Right lobe of liver (tissue), 6 donors: ENCODE data around the gene DBH. TPM values are rescaled to one million over a fixed set of nuclear protein-coding genes. Genes with fewer than 3 reads are reported as not detected.

Experiments used
- ATAC-seq, 4 donors: fragments of 200-7000 bp; cut with Tn5 transposase; one replicate each; pipeline ENCODE4 v1.9.1; 2020; ENCODE audit warnings: mild to moderate bottlenecking in 4 of 4, moderate library complexity in 4 of 4
- DNase-seq, 3 donors: peaks; one replicate each; pipeline ENCODE4 v3.0.0-alpha.2; 2020
- H3K27ac ChIP-seq, 3 donors: fragments of 200-600 bp; one replicate each; pipeline ENCODE4 v1.8.0; 2022
- H3K27me3 ChIP-seq, 2 donors: fragments of 200-600 bp; one replicate each; pipeline ENCODE4 v1.8.0; 2022
- H3K36me3 ChIP-seq, 4 donors: fragments of 200-600 bp; sonication (generic) in 1 of 4; one replicate each; pipeline versions ENCODE4 v1.5.1 to v1.8.0; 2017 to 2022; ENCODE audit warnings: control low read depth in 1 of 4
- H3K4me1 ChIP-seq, 4 donors: fragments of 200-600 bp; sonication (generic) in 1 of 4; one replicate each; pipeline versions ENCODE4 v1.5.1 to v1.8.0; 2017 to 2022; ENCODE audit warnings: control low read depth in 1 of 4
- H3K4me3 ChIP-seq, 3 donors: fragments of 200-600 bp; one replicate each; pipeline ENCODE4 v1.8.0; 2022
- H3K9me3 ChIP-seq, 4 donors: fragments of 200-600 bp; sonication (generic) in 1 of 4; one replicate each; pipeline versions ENCODE4 v1.5.1 to v1.8.0; 2017 to 2022; ENCODE audit warnings: control low read depth in 1 of 4
- CTCF ChIP-seq, 4 donors: fragments of 200-600 bp in 3 of 4; fragments of 450-650 bp in 1 of 4; IDR thresholded peaks; one replicate each; pipeline versions ENCODE4 v1.5.1 to v1.8.0; 2016 to 2022; ENCODE audit warnings: antibody characterized with exemption in 4 of 4, mild to moderate bottlenecking in 2 of 4
- POLR2A ChIP-seq: fragments of 450-650 bp; IDR thresholded peaks from one replicate; pipeline ENCODE4 v1.6.1; 2017; ENCODE audit warnings: antibody characterized with exemption, mild to moderate bottlenecking
- WGBS: methylation state at CpG from one replicate; pipeline ENCODE4 v1.1.6; 2018; ENCODE audit warnings: low coverage, low lambda C conversion rate; ENCODE audit not compliant: insufficient coverage; ENCODE audit errors: missing lambda C conversion rate; 5-methylcytosine and 5-hydroxymethylcytosine counted together
- intact Hi-C, 2 donors: fragments of 100-400 bp; cut with DNase I; formaldehyde crosslinking; loops; one replicate each; pipeline versions ENCODE4 v1.11.2 to v1.14.1; 2022
- total RNA-seq, 6 experiments: library from RNA; depleted of rRNA in 2 of 6; stranded (reverse); fragments of >200 nt in 2 of 6; fragmentation: NEBNext Ultra II Directional in 3 of 6; extraction: Animal tissue kit (Norgen Biotek cat#: 25700) in 3 of 6; gene quantifications; one replicate each; pipeline versions ENCODE4 v1.1.0 to v1.2.4, GENCODE V29; 2016 to 2023
- donor health status: DM: no; HTN: yes; CAD: no.
- donor health status: DM: no; HTN: no; CAD: no.
- donor health status: DM: no; HTN: no; CAD: no.
- donor health status: DM: no; HTN: yes; CAD: no.
- donor health status: DM: no; HTN: yes; CAD: no.

DBH gene
- total RNA-seq, 6 experiments from 2014 or later: 1.2 to 12.9 (median 5.7) TPM

- no peaks in the 10 kb centered on the region for H3K9me3 ChIP-seq
- H3K36me3 ChIP-seq: peaks cover 0 to 51% (median 22%) of the 10 kb centered on the region in 4 donors
- TF ChIP-seq POLR2A: no peak
- TF ChIP-seq CTCF (IDR thresholded peaks at IDR 0.05): no peak
- peak in 2 of 4 donors; percentile 2 to 33 for ATAC-seq
- intact Hi-C loops: no loop called here
- no peaks in the 10 kb centered on the region for H3K27me3 ChIP-seq
- WGBS: 97% methylated on average over 10 of the region's 24 CpGs
- DNase-seq: no peak
- H3K4me1 ChIP-seq: peaks cover 0 to 8% (median 0%) of the 10 kb centered on the region in 4 donors
- no peak overlapping the region for H3K27ac ChIP-seq
- H3K4me3 ChIP-seq: no peak overlapping the region
These were observed 50.7 kb downstream of the DBH start for GRCh38 chr9:133686642-133687575.

- DNase-seq (no peak), ATAC-seq (no peak)
- Histone ChIP-seq H3K36me3 (peaks cover 0 to 50% (median 23%) of the 10 kb centered on the region in 4 donors), H3K4me3 (no peak overlapping the region), H3K27ac (no peak overlapping the region), H3K27me3 (no peaks in the 10 kb centered on the region), H3K9me3 (no peaks in the 10 kb centered on the region), H3K4me1 (peaks cover 0 to 11% (median 0%) of the 10 kb centered on the region in 4 donors)
- intact Hi-C loops: no loop called here
- 84% methylated on average over 24 of the region's 34 CpGs for WGBS
- TF ChIP-seq CTCF (IDR thresholded peaks at IDR 0.05) (no peak), POLR2A (no peak)
These were observed 51.9 kb downstream of the DBH start for GRCh38 chr9:133687856-133688761.

- Histone ChIP-seq H3K27ac (no peak overlapping the region), H3K27me3 (no peaks in the 10 kb centered on the region), H3K4me1 (peaks cover 0 to 11% (median 0%) of the 10 kb centered on the region in 4 donors), H3K36me3 (peaks cover 0 to 55% (median 27%) of the 10 kb centered on the region in 4 donors), H3K9me3 (no peaks in the 10 kb centered on the region), H3K4me3 (no peak overlapping the region)
- WGBS: 87% methylated on average over 3 of the region's 10 CpGs
- ATAC-seq: no peak
- TF ChIP-seq CTCF (IDR thresholded peaks at IDR 0.05) (no peak), POLR2A (no peak)
- DNase-seq: no peak
- intact Hi-C loops: no loop called here
These were observed 53.1 kb downstream of the DBH start for GRCh38 chr9:133689151-133689763.

- intact Hi-C loops: no loop called here
- no peak for TF ChIP-seq POLR2A
- TF ChIP-seq CTCF (IDR thresholded peaks at IDR 0.05): no peak
- DNase-seq: peak in 2 of 3 donors; percentile 11 to 44
- H3K27ac ChIP-seq: no peak overlapping the region
- peaks cover 0 to 11% (median 0%) of the 10 kb centered on the region in 4 donors for H3K4me1 ChIP-seq
- ATAC-seq: no peak
- H3K4me3 ChIP-seq: no peak overlapping the region
- no peaks in the 10 kb centered on the region for H3K9me3 ChIP-seq
- WGBS: no CpG with 5 or more reads among the region's 11 CpGs
- H3K27me3 ChIP-seq: no peaks in the 10 kb centered on the region
- peaks cover 0 to 55% (median 26%) of the 10 kb centered on the region in 4 donors for H3K36me3 ChIP-seq
These were observed 54.0 kb downstream of the DBH start for GRCh38 chr9:133690081-133690561.
